Ovary (tissue), 3 donors: ENCODE measurements around the gene ANXA4.
"Not testable (repeated sequence)": the region's sequence is repeated elsewhere in the genome, so short reads cannot be mapped to it uniquely, and the experiment has no call there.

Source experiments
- CTCF ChIP-seq, 3 donors: fragments of 450-650 bp in 2 of 3; fragments of 200-600 bp in 1 of 3; IDR thresholded peaks; one replicate each; pipeline versions ENCODE4 v1.5.1 to v1.8.0; 2016 to 2022; ENCODE audit warnings: antibody characterized with exemption in 3 of 3, mild to moderate bottlenecking in 1 of 3
- EP300 ChIP-seq: sonication (generic); formaldehyde crosslinking; IDR thresholded peaks from one replicate; pipeline ENCODE4 v1.6.1; 2017; ENCODE audit warnings: antibody characterized with exemption
- donor health status: DM: no; HTN: no; CAD: no.

- TF ChIP-seq EP300; CTCF (IDR thresholded peaks at IDR 0.05): not testable (repeated sequence)
Measured at GRCh38 chr2:69738149-69738548, 3.8 kb upstream of the ANXA4 start.
